ENCODE measurements around the gene UVSSA. TPM values are rescaled to one million over a fixed set of nuclear protein-coding genes. Genes with fewer than 3 reads are reported as not detected.

Gene UVSSA
- total and polyA plus RNA-seq, 9 of the 15 experiments (the other 6 are each of a cell fraction or from before 2014, with no cell fraction given): 0.21 to 14.6 (median 3.3) TPM

DNA sequence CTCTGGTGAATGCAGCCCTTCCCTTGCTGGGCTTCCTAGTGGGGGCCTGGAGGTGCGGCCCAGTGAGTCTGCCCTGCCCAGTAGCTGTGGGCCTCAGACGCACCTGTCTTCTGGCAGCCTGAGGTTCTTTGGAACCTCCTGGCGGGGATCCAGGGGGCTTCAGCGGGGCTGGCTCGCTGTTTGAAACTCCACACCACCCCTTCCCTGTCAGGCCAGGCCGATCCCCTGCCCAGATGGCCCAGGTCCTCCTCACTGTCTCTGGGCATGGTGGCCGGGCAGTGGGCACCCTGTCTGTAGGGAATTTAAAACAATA is 69.9 kb downstream of the UVSSA start:
- WGBS (ENCODE audit: insufficient coverage, low coverage, missing lambda C conversion rate): 29% methylated on average over 6 of the region's 7 CpGs
- intact Hi-C loops (cut with micrococcal nuclease): no loop called here
- H3K79me2 ChIP-seq (ENCODE audit: control insufficient read depth, insufficient read depth, low read length): no peaks in the 10 kb centered on the region
- H3K4me1 ChIP-seq (replicated peaks in 1 of 2; ENCODE audit: control insufficient read depth in 2 of 2, insufficient read depth in 2 of 2, low read length in 2 of 2): peaks cover 6 to 35% of the 10 kb centered on the region in 2 experiments; a peak in 4 of 5 replicates
- ChIA-PET CTCF (ENCODE audit: low intra/inter-chr PET ratio) (no interaction called here), POLR2A (interaction anchor here (0.6 to 1.6 kb wide), 3 partner anchors 8 to 263 kb away, joined by 3 to 4 read pairs (median 4); no protein-coding TSS in a partner anchor)
- in situ Hi-C loops (cut with MboI): no loop called here
- no peak overlapping the region for H3K27ac ChIP-seq (ENCODE audit: extremely low read depth, low read depth, low read length)
- DNase-seq (ENCODE audit: extremely low read depth in 1 of 4, low spot score in 3 of 4): no peak
- no peaks in the 10 kb centered on the region for H3K36me3 ChIP-seq (ENCODE audit: control insufficient read depth, insufficient read depth, low read length)
- H4K20me1 ChIP-seq (replicated peaks; ENCODE audit: control insufficient read depth, insufficient read depth, low read length): no peaks in the 10 kb centered on the region; the same call in 1 of the 2 replicates
- BruUV-seq (replicated peaks): no TSS peak
- peaks cover 2% of the 10 kb centered on the region for H3K9me1 ChIP-seq (ENCODE audit: control insufficient read depth, insufficient read depth, low read length)
- H3K27me3 ChIP-seq (ENCODE audit: control insufficient read depth in 2 of 2, insufficient read depth in 2 of 2, low read length in 2 of 2): peaks cover 5 to 41% of the 10 kb centered on the region in 2 experiments; a peak in 4 of 5 replicates
- FAIRE-seq: no peak
- no peak overlapping the region for H3K4me3 ChIP-seq
- H3K9ac ChIP-seq (ENCODE audit: insufficient read depth in 1 of 2, low read depth in 2 of 2, low read length in 2 of 2): no peak overlapping the region
- H2AFZ ChIP-seq (ENCODE audit: low read depth, low read length): no peak overlapping the region
- TF ChIP-seq ZKSCAN3 (CRISPR knock-in tag; IDR thresholded peaks at IDR 0.05): no peak
- no peak for TF ChIP-seq TCF3 (CRISPR knock-in tag; IDR thresholded peaks at IDR 0.05)
- no peak for TF ChIP-seq PTRF (tag; IDR thresholded peaks at IDR 0.05)
- TF ChIP-seq RBM25 (IDR thresholded peaks at IDR 0.05; ENCODE audit: low read depth, low read length, severe bottlenecking): no peak
- TF ChIP-seq HNRNPUL1 (IDR thresholded peaks at IDR 0.05; ENCODE audit: low read length): no peak
- no peak for TF ChIP-seq ESRRB (CRISPR knock-in tag; IDR thresholded peaks at IDR 0.05; ENCODE audit: borderline replicate concordance)
- TF ChIP-seq NCOA6 (IDR thresholded peaks at IDR 0.05): no peak
- no peak for TF ChIP-seq NR2F6 (CRISPR knock-in tag; IDR thresholded peaks at IDR 0.05)
- TF ChIP-seq ETV5 (CRISPR knock-in tag; IDR thresholded peaks at IDR 0.05; ENCODE audit: low read depth): no peak
- TF ChIP-seq NFE2L1 (tag; IDR thresholded peaks at IDR 0.05; ENCODE audit: borderline replicate concordance, low read depth): no peak
- TF ChIP-seq FUS (optimal IDR thresholded peaks at IDR 0.05; ENCODE audit: low read depth, low read length): no peak
- no peak for TF ChIP-seq KLF10 (CRISPR knock-in tag; IDR thresholded peaks at IDR 0.05)
- H3K9me3 ChIP-seq (replicated peaks; ENCODE audit: control insufficient read depth, insufficient read depth, low read depth, low read length): no peaks in the 10 kb centered on the region
- no peak for ATAC-seq
- H3K4me2 ChIP-seq (ENCODE audit: insufficient read depth, low read length): no peak overlapping the region

Data from K562 (cell line).